AG04450 (cell line): ENCODE measurements around the gene WDR70. TPM values are rescaled to one million over a fixed set of nuclear protein-coding genes. Genes with fewer than 3 reads are reported as not detected.

Source experiments
- CTCF ChIA-PET: fragments of 300-600, 350-600 bp; formaldehyde crosslinking; extraction: SDS; loops from one replicate; lab custom pipeline; 2022; ENCODE audit warnings: antibody characterized with exemption, inconsistent platforms; lab: Charles Lee
- POLR2A ChIA-PET: fragments of 350-600 bp; formaldehyde crosslinking; extraction: SDS; loops from one replicate; lab custom pipeline; 2021; ENCODE audit warnings: antibody characterized with exemption, inconsistent platforms; lab: Yijun Ruan, JAX
- DNase-seq: peaks from one replicate; pipeline ENCODE4 v3.0.0-alpha.2; 2011; ENCODE audit warnings: low read depth, low spot score
- H3K27ac ChIP-seq: one replicate; pipeline ENCODE4 v1.5.1; 2012; ENCODE audit warnings: low read depth, low read length, control low read depth
- H3K27me3 ChIP-seq: one replicate; pipeline ENCODE4 v1.6.0; 2012; ENCODE audit warnings: low read length; ENCODE audit not compliant: control insufficient read depth, insufficient read depth
- H3K4me3 ChIP-seq: 2 replicates; pipeline ENCODE4 v1.5.1; 2011; ENCODE audit warnings: mild to moderate bottlenecking, low read depth, low read length, control low read depth
- H3K9me3 ChIP-seq: 2 replicates; pipeline ENCODE4 v1.5.1; 2012; ENCODE audit warnings: low read length; ENCODE audit not compliant: control insufficient read depth, insufficient read depth
- polyA plus RNA-seq: library from polyadenylated mRNA; depleted of rRNA; stranded (reverse); fragments of >200 nt; gene quantifications from 2 replicates; pipeline ENCODE4 v1.2.3, GENCODE V29; 2011
- TF ChIP-seq, protein P1 (sequence below): IDR thresholded peaks from 2 replicates; pipeline ENCODE4 v1.5.1; 2011; ENCODE audit warnings: low read depth, low read length, control low read depth, inconsistent platforms

WDR70 gene
- polyA plus RNA-seq, 1 experiment, result 38.5 TPM

DNA sequence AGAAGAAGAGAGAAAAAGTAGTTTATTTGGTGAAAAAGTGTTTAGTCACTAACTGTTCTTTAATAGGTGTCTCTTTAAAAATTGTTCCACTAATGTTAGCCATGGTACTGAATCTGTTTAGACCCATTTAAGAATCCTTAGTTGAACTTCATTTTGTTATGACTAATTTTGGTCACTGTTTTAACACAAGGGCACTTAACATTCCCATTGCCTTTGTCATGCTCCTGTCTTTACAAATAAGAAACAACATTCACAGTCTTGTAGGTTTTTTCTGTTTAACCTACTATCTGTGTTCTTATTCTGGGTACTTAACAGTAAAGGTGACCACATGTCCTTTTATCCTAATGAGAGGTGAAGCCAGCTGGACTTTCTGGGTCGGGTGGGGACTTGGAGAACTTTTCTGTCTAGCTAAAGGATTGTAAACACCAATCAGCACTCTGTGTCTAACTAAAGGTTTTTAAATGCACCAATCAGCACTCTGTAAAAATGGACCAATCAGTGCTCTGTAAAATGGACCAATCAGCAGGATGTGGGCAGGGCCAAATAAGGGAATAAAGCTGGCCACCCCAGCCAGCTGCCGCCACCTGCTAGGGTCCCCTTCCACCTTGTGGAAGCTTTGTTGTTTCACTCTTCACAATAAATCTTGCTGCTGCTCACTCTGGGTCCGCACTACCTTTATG is 116.7 kb downstream of the WDR70 start:
- CTCF ChIA-PET, result interaction anchor here (1.0 to 1.8 kb wide), 2 partner anchors 83 to 697 kb away, joined by 3 to 9 read pairs; no protein-coding TSS in a partner anchor
- Histone ChIP-seq H3K4me3 (no peak overlapping the region), H3K27me3 (no peaks in the 10 kb centered on the region), H3K9me3 (no peaks in the 10 kb centered on the region), H3K27ac (peak overlapping the region; percentile 42)
- DNase-seq, result peak; percentile 32
- POLR2A ChIA-PET, result interaction anchor here (0.8 kb wide), 1 partner anchor 123 kb away, joined by 3 read pairs; no protein-coding TSS in a partner anchor
- TF ChIP-seq, protein P1, sequence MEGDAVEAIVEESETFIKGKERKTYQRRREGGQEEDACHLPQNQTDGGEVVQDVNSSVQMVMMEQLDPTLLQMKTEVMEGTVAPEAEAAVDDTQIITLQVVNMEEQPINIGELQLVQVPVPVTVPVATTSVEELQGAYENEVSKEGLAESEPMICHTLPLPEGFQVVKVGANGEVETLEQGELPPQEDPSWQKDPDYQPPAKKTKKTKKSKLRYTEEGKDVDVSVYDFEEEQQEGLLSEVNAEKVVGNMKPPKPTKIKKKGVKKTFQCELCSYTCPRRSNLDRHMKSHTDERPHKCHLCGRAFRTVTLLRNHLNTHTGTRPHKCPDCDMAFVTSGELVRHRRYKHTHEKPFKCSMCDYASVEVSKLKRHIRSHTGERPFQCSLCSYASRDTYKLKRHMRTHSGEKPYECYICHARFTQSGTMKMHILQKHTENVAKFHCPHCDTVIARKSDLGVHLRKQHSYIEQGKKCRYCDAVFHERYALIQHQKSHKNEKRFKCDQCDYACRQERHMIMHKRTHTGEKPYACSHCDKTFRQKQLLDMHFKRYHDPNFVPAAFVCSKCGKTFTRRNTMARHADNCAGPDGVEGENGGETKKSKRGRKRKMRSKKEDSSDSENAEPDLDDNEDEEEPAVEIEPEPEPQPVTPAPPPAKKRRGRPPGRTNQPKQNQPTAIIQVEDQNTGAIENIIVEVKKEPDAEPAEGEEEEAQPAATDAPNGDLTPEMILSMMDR, result no peak

DNA sequence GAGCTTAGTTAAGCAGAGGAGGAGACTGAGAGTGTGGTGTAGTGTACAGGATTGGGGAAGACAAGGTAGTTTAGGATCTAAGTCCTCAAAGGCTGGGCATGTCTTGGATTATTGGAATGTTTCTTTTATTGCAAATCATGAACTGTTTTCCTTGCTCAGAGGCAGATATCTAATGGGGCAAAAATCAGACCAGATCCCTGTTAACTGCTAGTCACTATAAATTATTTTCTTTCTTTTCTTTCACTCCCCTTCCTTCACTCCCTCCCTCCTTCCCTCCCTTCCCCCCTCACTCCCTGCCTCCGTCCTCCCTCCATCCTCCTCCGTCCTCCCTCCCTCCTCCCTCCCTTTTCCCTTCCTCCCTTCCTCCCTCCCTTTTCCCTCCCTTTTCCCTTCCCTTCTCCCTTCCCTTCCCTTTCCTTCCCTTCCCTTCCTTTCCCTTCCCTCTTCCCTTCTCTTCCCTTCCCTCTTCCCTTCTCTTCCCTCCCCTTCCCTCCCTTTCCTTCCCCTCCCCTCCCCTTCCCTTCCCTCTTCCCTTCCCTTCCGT is 117.9 kb downstream of the WDR70 start:
- ChIA-PET CTCF (interaction anchor here (1.0 kb wide), 2 partner anchors 34 to 84 kb away, joined by 3 to 4 read pairs; no protein-coding TSS in a partner anchor), POLR2A (no interaction called here)
- Histone ChIP-seq H3K27ac (no peak overlapping the region), H3K27me3 (no peaks in the 10 kb centered on the region), H3K4me3 (no peak overlapping the region), H3K9me3 (no peaks in the 10 kb centered on the region)
- TF ChIP-seq, protein P1, result no peak
- no peak for DNase-seq

DNA sequence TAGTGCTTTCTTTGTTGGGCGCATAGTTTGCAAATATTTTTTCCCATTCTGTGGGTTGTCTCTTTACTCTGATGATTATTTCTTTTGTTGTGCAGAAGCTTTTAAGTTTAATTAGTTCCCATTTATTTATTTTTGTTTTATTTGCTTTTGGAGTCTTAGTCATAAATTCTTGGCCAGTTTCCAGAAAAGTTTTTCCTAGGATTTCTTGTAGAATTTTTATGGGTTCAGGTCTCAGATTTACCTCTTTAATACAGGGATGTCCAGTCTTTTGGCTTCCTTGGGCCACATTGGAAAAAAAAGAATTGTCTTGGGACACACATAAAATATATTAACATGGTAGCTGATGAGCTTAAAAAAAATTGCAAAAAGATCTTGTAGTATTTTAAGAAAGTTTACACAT is 122.0 kb downstream of the WDR70 start:
- Histone ChIP-seq H3K4me3 (no peak overlapping the region), H3K27me3 (no peaks in the 10 kb centered on the region), H3K27ac (no peak overlapping the region), H3K9me3 (no peaks in the 10 kb centered on the region)
- ChIA-PET CTCF (no interaction called here), POLR2A (no interaction called here)
- no peak for DNase-seq
- TF ChIP-seq, protein P1, result no peak

DNA sequence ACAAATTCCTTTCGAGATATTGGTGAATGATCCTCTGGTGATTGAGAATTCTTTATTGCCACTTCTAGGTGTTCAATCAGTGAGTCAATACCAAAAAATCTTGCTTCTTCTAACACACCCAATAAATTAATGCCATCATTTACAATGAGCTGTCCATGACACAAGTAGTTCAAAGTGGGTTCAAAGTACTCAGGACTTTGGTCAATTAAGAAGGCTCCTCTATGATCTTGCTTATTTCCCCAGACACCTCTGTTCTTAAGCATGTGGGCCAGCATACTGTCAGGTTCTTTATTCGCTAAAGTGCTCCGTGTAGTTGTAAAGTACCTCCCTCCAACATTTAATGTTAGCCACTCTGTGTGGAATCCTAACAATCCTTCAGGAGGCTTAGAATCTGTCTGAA is 127.1 kb downstream of the WDR70 start:
- ChIA-PET POLR2A (no interaction called here), CTCF (no interaction called here)
- Histone ChIP-seq H3K27me3 (no peaks in the 10 kb centered on the region), H3K9me3 (no peaks in the 10 kb centered on the region), H3K27ac (no peak overlapping the region), H3K4me3 (no peak overlapping the region)
- no peak for DNase-seq
- TF ChIP-seq, protein P1, result no peak

DNA sequence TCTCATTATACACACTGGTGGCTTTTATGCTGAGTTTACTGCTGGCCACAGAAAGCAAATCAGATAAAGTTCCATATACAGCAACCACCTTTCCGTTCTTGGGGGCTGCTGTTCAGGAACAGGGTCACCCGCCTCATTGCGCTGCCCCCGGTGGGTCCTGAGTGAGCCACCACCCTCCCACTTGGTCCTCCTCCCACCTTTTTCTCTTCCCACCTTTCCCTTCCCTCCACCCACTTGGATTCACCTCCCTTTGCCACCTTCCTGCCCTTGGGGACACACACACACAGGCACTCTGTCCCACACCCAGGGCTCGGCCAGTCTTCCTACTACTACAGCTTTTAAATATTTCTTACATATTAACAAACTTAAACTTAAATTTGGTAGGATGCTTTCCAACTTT is 127.6 kb downstream of the WDR70 start:
- Histone ChIP-seq H3K27ac (no peak overlapping the region), H3K9me3 (no peaks in the 10 kb centered on the region), H3K27me3 (no peaks in the 10 kb centered on the region), H3K4me3 (no peak overlapping the region)
- ChIA-PET CTCF (no interaction called here), POLR2A (no interaction called here)
- DNase-seq, result no peak
- TF ChIP-seq, protein P1, result no peak
